HG03457 (cell line): ENCODE results near the gene CUEDC1.
A peak's percentile ranks its signal among the peaks of the same experiment; 100 is the strongest.
"Not testable (repeated sequence)": the region's sequence is repeated elsewhere in the genome, so short reads cannot be mapped to it uniquely, and the experiment has no call there.

Source experiments
- ATAC-seq: cut with Tn5 transposase; IDR thresholded peaks from one replicate; pipeline ENCODE4 v1.9.1; 2021; ENCODE audit warnings: moderate number of reproducible peaks; ENCODE audit not compliant: unreplicated experiment

Gene CUEDC1

DNA sequence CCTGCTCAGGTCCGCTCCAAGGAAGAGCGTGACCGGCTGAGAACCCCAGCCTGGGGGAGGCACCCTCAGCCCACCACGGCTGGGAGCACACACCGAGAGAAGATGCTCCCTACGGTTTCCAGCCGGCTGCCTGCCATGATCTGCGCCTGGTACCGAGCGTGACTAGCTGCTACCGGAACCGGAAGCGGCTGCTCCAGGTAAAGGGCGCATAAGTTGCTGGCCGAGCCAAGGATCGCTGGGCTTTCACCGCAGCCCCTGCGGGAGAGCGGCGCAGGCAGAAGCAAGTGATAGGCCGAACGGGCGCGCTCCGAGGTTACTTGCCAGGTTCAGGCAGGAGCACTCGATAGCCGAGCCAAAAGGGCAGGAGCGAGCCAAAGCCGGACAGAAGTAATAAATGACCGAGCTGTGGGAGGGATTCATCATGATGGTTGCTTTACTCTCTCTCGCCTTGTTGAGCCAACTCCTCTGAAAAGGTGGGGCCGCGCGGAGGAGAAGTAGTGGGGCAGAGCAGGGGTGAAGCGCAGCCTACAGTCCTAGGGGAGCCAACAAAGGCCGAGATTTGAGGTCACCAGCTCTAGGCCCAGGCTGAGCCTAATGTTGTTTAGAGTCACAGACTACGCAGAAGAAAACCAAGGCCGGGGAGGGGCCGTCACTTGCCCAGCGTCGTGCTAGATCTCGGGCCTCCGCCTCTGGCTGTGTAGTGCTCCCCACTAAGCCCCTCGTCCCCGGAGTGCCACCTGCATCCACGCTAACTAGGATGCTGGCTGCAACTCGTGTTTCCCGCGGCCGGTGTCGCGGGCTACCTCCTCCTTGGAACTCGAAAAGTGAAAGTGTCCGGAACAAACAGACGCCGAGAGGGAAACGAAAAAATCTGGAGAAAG is 105.1 kb downstream of the CUEDC1 start, which contains the start of gene MRPS23:
MRPS23 (minus strand) TSS at position 171 of the 881 bp plus-strand sequence; CDS start at position 137, 34 bp downstream.
- peak; percentile 85 for ATAC-seq

GRCh38 chr17:57849163-57849873 is 105.9 kb downstream of the CUEDC1 start:
- no peak for ATAC-seq

GRCh38 chr17:57846056-57846945 is 108.9 kb downstream of the CUEDC1 start:
- not testable (repeated sequence) for ATAC-seq

GRCh38 chr17:57842280-57842679 is 112.9 kb downstream of the CUEDC1 start:
- no peak for ATAC-seq

DNA sequence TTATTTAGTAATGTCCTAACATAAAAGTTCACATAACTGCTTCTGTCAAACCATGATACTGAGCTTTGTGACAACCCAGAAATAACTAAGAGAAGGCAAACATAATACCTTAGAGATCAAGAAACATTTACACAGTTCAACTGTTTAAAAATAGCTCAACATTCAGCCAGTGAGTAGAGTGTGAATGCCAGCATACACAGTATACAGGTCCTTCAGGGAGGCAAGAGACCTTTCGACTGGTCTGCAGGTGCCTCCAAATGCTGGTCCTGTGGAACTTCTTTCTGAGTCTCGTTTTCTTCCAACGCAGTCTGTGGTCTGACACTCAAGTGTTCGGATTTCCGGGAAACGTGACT is 115.7 kb downstream of the CUEDC1 start:
- no peak for ATAC-seq

DNA sequence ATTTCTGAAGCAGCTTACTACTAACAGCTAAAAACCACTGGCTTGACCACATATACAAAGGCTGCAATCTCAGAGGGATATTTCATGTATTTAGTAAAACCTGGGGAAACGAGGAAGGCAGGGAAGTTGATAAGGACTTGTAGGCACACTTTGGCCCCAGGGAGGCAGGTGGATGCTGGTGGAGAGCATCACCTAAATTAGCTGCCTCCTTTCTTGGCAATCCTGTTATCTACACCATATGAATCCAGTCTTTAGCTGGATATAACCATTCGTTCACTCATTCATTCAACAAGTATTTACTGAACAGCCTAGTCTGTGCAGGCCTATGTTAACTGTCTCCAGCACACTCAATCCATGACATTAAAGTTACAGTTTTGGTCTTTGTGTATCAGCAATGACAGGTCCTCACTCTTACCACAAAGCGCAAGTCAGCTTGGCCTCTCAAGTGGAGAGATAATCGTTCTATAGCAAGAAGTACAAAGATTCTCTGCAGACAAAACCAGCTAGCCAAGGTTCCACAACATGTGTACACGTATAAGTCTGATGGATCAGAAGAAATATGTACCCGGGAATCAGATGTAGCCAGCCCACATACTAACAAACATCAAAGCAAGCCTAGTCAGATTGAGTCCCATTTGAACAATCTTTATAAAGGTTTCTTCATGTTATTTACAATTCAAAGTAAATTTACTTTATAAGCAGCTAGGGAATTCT is 116.2 kb downstream of the CUEDC1 start:
- no peak for ATAC-seq

DNA sequence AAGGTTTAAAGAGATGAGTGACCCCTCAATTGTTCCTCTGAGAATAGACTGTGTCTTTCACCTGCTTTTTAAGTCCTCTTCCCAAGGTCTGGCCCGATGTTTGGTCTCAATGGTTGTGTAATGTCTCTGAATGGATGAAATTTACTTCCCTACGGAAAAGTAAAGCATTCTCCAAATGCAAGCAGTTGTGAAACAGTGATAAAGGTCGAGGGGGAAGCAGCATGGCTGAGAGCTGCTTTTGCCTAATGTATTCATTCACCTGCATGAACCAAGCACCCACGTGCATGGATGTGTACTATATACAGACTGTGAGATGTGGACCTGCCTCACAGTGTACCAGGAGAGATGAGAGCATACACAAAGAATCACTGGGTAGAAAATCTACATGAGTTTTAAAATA is 116.8 kb downstream of the CUEDC1 start:
- ATAC-seq: no peak

DNA sequence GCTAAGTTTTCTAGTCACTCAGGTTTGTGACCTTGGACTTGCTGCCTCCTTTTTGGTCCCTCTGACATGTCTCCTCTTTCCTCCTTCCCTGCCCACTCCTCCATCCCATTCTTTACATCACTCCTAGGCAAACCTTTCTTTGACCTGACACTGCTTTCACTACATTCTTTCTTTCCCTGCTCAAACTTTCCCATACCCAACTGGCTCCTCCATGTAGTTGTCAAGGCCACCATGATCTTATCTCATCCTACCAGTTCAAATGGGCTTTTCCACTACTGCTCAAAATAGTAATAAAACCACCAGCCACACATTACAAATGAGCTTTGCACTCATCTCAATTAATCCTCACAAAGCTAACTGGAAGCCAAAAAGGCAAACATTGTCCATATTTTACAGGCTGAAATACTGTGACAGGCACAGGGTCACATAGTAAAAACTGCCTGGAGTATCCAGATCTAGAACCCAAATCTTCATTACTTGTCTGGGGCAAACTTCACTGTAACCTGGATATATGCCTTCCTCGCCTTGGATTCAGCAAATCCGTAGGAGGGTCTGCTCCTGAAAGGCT is 119.8 kb downstream of the CUEDC1 start:
- no peak for ATAC-seq

- no peak for ATAC-seq
Measured at GRCh38 chr17:57834146-57834741, 121.0 kb downstream of the CUEDC1 start.

- no peak for ATAC-seq
Measured at GRCh38 chr17:57833179-57833939, 121.9 kb downstream of the CUEDC1 start.

- no peak for ATAC-seq
Measured at GRCh38 chr17:57832314-57833178, 122.7 kb downstream of the CUEDC1 start.

DNA sequence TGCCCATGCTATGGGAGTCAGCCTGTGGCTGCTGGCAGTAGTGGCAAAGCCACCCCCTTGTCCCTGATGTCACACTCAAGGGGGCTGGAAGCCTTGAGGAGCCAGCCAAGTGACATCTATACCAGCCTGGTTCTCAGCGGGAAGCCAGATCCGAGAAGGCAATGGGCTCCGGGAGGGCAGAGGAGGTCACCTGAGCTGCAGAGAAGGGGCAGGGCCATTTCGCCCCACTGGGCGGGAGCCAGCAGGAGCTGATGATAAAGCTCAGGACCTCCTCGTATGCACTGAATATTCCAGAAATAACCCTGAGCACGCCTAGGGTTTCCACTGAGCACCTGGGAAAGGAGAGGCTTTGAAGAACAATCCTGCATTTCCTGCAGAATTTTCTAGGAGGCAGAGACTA is 124.3 kb downstream of the CUEDC1 start:
- no peak for ATAC-seq

- no peak for ATAC-seq
Measured at GRCh38 chr17:57823469-57824401, 131.5 kb downstream of the CUEDC1 start.

DNA sequence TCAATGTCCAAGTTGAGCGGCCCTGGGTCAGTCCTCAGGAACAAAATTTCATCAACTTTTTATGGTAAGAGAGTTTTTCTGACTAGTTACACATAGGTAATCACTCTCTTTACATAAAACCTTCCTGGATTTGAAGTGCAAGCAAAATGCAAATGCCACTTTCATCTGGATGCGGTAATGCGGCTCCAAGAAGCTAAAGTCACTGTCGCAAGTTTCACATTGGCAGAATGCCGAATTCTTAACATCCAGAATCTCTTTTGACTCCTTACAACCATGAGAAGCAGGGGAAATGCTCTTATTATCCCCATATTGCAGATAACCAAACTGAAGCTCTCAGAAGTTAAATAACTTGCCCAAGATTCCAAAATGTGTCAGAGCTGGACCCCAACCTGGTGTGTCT is 135.3 kb downstream of the CUEDC1 start:
- no peak for ATAC-seq

DNA sequence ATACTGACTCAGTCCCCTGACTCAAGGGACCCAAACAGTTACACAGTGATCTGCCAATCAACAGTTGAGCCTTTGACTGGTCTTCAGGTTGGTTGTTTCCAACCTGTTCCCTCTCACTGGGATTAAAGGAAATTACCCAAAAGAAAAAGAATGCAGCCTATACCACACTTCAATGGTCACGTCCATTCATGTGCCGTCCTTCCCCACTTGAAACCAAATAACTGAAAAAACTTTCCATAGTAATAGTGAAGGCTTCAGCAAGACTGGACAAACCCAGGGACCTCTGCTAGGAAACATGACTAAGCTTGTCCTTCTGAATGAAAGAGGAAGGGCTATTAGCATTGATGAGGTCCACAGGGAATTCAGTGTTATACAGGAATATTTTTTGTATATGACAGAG is 135.9 kb downstream of the CUEDC1 start:
- no peak for ATAC-seq

- no peak for ATAC-seq
Measured at GRCh38 chr17:57818066-57818465, 137.1 kb downstream of the CUEDC1 start.

GRCh38 chr17:57817299-57817698 is 137.9 kb downstream of the CUEDC1 start:
- ATAC-seq: no peak
